ENCODE results near the gene UNC5CL.

- TF ChIP-seq CTCF (IDR thresholded peaks at IDR 0.05), result no peak
- no peak for TF ChIP-seq EZH2 (IDR thresholded peaks at IDR 0.05; ENCODE audit: borderline replicate concordance, insufficient read depth, low read depth, low read length, poor library complexity, severe bottlenecking)
Measured at GRCh38 chr6:41023114-41023513, 15.9 kb downstream of the UNC5CL start.
